Loucy (cell line): ENCODE data around the gene MAML3.

ENCODE experiments used
- EZH2phosphoT487 ChIP-seq: fragments of 200-600 bp; IDR thresholded peaks from 2 replicates; pipeline ENCODE4 v1.6.1; 2018; ENCODE audit warnings: antibody characterized with exemption, mild to moderate bottlenecking, moderate library complexity, borderline replicate concordance
- TF ChIP-seq, protein P1 (sequence below): fragments of 200-600 bp; sonication (generic); conservative IDR thresholded peaks from 2 replicates; pipeline ENCODE4 v1.5.1; 2014; ENCODE audit warnings: mild to moderate bottlenecking, antibody characterized with exemption, low read length

DNA sequence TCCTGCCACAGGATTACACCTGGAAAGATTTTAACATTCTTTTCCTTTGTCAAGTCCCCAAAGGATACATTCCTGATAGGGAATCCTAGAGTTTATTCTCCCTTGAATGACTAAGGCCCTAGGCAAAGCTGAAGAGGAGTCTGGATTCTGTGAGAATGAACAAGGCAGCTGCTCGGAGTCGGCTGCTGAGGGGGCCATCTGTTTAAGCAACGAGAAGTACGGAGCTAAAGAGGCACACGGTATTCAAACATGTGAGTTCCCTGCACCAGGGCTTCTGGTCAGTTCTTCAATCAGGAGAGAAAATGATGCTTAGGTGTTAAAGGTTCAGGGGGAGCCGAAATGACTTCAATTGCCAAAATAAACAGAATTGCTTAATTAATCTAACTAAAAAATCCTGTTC lies 390.8 kb downstream of the MAML3 start:
- no peak for TF ChIP-seq EZH2phosphoT487
- TF ChIP-seq, protein P1, sequence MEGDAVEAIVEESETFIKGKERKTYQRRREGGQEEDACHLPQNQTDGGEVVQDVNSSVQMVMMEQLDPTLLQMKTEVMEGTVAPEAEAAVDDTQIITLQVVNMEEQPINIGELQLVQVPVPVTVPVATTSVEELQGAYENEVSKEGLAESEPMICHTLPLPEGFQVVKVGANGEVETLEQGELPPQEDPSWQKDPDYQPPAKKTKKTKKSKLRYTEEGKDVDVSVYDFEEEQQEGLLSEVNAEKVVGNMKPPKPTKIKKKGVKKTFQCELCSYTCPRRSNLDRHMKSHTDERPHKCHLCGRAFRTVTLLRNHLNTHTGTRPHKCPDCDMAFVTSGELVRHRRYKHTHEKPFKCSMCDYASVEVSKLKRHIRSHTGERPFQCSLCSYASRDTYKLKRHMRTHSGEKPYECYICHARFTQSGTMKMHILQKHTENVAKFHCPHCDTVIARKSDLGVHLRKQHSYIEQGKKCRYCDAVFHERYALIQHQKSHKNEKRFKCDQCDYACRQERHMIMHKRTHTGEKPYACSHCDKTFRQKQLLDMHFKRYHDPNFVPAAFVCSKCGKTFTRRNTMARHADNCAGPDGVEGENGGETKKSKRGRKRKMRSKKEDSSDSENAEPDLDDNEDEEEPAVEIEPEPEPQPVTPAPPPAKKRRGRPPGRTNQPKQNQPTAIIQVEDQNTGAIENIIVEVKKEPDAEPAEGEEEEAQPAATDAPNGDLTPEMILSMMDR, result no peak
